ENCODE measurements around the gene HDHD2.
"Not testable (repeated sequence)": the region's sequence is repeated elsewhere in the genome, so short reads cannot be mapped to it uniquely, and the experiment has no call there.

Gene HDHD2, protein sequence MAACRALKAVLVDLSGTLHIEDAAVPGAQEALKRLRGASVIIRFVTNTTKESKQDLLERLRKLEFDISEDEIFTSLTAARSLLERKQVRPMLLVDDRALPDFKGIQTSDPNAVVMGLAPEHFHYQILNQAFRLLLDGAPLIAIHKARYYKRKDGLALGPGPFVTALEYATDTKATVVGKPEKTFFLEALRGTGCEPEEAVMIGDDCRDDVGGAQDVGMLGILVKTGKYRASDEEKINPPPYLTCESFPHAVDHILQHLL

GRCh38 chr18:47150029-47150823 is at the start of gene HDHD2:
HDHD2 (minus strand) TSS chr18:47150500; CDS start chr18:47136439, 14,061 bp downstream.
- peak; percentile 45 for DNase-seq (ENCODE audit: low read depth)

DNA sequence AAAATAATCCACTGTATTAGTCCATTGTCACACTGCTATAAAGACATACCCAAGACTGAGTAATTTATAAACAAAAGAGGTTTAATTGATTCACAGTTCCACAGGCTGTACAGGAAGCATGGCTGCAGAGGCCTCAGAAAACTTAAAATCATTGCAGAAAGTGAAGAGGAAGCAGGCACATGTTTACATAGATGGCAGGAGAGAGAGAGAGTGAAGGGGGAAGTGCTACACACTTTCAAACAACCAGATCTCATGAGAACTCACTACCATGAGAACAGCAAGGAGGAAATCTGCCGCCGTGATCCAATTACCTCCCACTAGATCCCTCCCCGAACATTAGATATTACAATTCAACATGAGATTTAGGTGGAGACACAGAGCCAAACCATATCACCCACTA is 45.7 kb upstream of the HDHD2 start:
- not testable (repeated sequence) for DNase-seq (ENCODE audit: low read depth)

- no peak for DNase-seq (ENCODE audit: low read depth)
These were observed 41.7 kb upstream of the HDHD2 start for GRCh38 chr18:47191961-47192360.

DNA sequence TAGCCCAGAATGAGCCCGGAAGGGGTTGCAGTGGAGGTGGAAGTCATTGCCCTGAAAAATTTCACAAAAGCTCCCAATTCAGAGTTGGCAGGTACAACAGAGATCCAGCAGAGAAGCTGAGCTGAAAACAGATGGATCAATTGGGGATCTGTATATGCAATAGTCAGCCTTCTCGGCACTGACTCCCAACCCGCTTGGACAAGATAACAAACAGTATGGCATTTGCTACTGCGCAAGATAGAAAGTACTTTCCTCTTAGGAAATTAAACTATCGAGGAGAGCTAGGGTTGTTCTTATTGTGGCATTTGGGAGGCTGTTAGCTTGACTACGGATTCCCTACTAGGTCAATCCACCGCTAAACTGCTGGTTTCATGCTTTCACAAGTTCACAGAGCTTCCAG is 37.4 kb upstream of the HDHD2 start:
- DNase-seq (ENCODE audit: low read depth): no peak

DNA sequence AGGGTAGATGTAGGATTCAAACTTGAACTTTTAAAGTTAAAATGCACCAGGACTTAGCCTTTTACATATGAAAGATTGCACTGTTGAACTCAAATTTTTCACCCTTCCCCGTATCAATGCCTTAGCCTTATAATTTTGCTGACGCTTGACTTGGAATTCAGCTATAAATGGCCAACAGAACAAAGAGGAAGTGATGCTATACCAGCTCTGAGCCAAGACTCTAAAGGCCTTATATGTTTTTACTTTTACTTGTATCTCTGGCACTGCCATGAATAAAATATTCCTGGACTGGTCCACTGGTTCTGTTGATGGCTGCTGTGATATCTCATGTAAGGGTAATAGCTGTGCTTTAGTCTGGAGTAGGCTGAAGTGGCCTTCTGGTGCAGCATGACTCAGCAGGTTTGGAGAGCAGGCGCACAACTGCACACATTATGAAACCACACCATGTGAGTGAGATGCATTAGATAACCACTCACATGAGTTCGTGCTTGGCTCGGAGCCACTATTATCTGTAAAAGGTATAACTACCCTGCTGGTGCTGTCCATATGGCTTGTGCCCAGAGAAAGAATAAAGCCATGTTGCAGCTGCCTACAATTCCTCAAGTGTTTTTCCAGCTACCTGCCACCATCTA is 34.2 kb upstream of the HDHD2 start:
- no peak for DNase-seq (ENCODE audit: low read depth)

GRCh38 chr18:47182156-47182555 is 31.9 kb upstream of the HDHD2 start:
- not testable (repeated sequence) for DNase-seq (ENCODE audit: low read depth)

DNA sequence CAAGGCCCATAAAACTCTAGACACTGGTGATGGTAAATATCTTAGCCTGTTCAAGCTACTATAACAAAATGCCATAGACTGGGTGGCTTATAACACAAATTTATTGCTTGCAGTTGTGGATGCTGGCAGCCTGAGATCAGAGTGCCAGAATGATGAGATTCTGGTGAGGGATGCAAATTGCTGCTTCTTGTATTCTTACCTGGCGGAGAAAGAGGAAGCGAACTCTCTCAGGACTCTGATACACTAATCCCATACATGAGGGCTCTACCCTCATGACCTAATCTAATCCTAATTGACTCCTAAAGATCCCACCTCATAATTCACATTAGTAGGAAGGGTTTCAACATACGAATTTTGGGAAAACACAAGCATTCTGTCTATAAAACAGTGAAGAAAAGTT is 30.5 kb upstream of the HDHD2 start:
- DNase-seq (ENCODE audit: low read depth): no peak

DNA sequence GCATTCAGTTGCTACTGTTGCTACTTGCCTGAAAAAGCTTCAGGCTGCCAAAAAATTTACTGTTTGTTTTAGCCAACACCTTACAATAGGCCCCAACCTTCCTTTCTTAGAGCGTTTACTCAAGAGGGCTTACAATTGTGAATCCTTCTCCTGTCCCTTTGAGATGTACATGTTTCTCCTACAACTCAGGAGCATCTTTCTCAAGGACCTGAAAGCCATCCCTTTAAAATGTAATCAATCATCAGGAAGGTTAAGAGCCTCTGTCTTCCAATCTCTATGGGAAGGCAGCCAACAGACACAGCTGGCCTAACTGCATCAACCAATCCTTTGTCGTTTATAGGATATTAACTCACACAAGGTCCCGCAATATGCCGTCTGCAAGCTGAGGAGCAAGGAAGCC is 29.2 kb upstream of the HDHD2 start:
- DNase-seq (ENCODE audit: low read depth): no peak

- peak; percentile 71 for DNase-seq (ENCODE audit: low read depth)
These were observed 25.7 kb upstream of the HDHD2 start, which contains the start of gene IER3IP1 for GRCh38 chr18:47175898-47176575. IER3IP1 (minus strand) TSS chr18:47176364; CDS start chr18:47176277, 87 bp downstream.

GRCh38 chr18:47175283-47175897 is 25.1 kb upstream of the HDHD2 start:
- DNase-seq (ENCODE audit: low read depth): no peak

DNA sequence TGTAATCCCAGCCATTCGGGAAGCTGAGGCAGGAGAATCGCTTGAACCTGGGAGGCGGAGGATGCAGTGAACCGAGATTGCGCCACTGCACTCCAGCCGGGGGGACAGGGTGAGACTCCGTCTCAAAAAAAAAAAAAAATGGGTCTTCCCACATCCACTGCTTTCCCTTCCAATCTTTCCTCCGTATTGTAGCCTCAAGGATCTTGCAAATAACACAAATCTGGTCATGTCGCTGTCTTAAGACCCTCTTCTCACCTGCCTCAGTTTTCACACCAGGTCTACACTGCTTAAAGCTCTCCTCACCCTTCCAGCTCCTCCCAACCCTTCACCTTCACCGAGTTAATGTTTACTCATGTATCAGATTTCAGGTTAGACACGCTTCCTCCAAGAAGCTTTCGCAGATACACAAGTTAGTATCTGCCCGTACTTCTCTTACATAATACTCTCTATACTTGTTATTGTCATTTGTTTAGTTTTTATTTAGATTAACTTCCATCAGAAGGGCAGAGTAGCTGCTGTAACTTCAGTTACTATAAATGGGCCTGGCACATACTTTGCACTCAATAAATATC is 24.3 kb upstream of the HDHD2 start:
- DNase-seq (ENCODE audit: low read depth): no peak

DNA sequence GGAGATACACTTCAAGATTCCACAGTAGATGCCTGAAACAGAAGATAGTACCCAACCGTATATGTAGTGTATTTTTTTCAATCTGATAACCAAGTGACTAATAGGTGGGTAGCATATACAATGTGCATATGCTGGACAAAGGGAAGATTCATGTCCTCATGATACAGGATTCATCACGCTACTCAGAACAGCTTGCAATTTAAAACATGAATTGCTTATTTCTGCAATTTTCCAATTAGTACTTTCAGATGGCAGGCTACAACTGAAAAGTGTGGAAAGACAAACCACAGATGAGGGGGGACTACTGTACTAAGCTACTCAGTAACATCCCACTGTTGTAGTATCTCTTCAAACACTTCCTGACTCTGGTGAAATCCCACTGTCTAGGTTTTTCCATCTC is 22.2 kb upstream of the HDHD2 start:
- no peak for DNase-seq (ENCODE audit: low read depth)

DNA sequence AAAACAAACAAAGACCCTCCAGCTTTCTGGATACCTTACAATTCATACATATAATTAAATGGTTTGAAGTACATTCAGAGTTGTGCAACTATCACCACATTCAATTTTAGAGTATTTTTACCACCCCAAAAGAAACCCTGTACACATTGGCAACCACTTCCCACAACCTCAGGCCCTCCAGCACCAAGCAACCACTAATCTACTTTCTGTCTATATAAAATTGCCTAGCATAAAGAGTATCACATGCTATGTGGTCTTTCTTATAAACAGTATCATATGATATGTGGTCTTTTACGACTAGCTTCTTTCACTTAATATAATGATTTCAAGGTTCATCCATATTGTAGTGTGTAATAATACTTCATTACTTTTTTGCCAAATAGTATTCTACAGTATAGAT is 18.6 kb upstream of the HDHD2 start:
- no peak for DNase-seq (ENCODE audit: low read depth)

GRCh38 chr18:47168509-47168908 is 18.2 kb upstream of the HDHD2 start:
- DNase-seq (ENCODE audit: low read depth): no peak

DNA sequence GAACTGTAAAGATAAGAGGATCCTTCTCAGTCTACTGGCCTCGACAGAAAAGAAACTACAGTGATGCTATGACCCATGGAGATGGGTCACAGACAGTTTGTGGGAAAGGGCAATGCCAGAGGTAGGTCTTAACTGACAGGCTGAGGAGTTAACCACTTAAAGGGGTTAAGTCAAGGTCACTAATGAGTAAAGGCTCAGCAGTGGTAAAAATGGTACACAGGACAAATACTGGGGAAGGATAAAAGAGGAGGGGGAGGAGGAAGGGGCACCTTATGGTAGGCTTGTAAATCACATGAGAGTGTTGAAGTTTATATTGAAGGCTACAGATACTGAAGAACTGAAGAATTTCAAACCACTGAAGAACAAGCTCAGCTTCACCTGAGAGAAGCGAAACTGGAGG is 16.0 kb upstream of the HDHD2 start:
- DNase-seq (ENCODE audit: low read depth): no peak

DNA sequence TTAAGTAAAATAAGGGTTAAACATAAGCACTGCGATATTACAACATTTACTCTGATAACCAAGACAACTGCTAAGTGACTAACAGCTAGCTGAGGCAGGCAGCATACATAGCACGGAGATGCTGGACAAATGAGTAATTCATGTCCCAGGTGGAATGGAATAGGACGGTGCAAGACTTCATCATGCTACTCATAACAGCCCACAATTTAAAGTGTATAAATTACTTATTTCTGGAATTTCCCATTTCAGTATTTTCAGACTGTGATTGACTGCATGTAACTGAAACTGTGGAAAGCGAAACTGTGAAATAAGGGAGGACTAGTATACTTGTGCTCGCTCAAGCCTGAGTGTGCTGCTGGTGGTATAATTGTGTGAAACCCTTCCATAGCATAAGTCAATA is 12.9 kb upstream of the HDHD2 start:
- DNase-seq (ENCODE audit: low read depth): no peak

GRCh38 chr18:47160256-47160655 is 10.0 kb upstream of the HDHD2 start:
- DNase-seq (ENCODE audit: low read depth): no peak

DNA sequence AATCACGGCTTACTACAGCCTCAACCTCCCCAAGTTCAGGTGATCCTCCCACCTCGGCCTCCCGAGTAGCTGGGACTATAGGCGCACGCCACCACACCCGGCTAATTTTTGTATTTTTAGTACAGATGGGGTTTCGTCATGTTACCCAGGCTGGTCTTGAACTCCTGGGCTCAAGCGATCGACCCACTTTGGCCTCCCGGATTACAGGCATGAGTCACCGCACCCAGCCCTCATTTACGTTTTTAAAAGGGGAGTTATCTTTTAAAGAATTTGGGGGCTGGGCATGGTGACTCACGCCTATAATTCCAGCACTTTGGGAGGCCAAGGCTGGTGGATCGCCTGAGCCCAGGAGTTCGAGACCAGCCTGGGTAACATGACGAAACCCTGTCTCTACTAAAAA is 8.1 kb upstream of the HDHD2 start:
- not testable (repeated sequence) for DNase-seq (ENCODE audit: low read depth)

DNA sequence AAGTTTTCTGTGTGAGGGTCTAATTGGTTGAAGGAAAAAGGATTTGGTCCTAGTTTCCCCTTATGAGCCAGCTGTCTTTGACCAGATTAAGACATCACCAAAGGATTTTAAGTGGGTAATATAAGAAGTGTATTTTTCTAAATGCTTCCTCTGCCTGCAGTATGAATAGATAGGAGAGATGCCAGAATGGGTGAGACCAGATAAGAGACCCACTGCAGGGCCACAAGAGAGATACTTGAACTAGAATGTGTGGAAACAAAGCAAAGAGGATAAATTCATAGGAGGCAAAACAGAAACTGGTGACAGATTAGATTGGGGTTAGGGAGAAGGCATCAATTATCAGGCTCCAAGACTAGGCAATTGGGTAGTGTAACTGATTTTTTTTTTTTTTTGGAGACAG is 1.1 kb upstream of the HDHD2 start:
- DNase-seq (ENCODE audit: low read depth): no peak

GRCh38 chr18:47150824-47151366 is 595 bp upstream of the HDHD2 start:
- no peak for DNase-seq (ENCODE audit: low read depth)

DNA sequence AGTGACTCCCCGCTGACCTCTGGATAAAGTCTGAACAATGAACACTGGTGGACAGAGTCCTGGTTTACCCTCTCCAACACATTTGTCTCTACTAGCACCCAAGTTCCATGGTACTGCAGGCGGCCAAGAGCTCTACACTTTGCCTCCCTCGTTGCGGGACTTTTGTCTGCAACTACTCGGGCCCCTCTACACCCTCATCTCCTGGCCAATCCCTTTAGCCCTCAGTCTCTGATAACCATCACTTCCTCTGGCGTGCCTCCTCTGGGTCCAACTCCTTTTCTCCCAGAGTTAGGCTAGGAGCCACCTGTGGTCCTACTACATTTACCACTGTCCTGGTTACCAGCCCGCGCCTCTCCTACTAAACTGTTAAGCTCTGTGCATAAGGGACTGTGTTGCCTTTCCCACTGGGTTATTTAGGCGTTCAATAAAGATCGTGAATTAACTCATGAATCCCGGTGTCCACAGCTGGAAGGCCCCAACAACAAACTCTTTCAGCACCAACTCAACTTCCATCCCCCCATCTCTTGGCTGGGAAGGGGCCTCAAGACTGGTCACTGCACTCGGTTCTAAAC is 757 bp downstream of the HDHD2 start:
- no peak for DNase-seq (ENCODE audit: low read depth)
